Effector CD8-positive, alpha-beta T cell (primary cell): ENCODE results near the gene WIPF3.
"Not testable (repeated sequence)": the region's sequence is repeated elsewhere in the genome, so short reads cannot be mapped to it uniquely, and the experiment has no call there.

Experiments used
- DNase-seq: peaks from one replicate; lab custom pipeline; 2025; lab: John Stamatoyannopoulos, UW

The WIPF3 gene

GRCh38 chr7:29955075-29955792, 148.9 kb downstream of the WIPF3 start:
- no peak for DNase-seq

- no peak for DNase-seq
Measured at GRCh38 chr7:29955799-29956486, 149.6 kb downstream of the WIPF3 start.

GRCh38 chr7:29956487-29956836, 150.2 kb downstream of the WIPF3 start:
- no peak for DNase-seq

GRCh38 chr7:29957521-29958310, 151.4 kb downstream of the WIPF3 start:
- no peak for DNase-seq

GRCh38 chr7:29958667-29959358, 152.5 kb downstream of the WIPF3 start:
- no peak for DNase-seq

- DNase-seq = not testable (repeated sequence)
Measured at GRCh38 chr7:29961611-29962010, 155.3 kb downstream of the WIPF3 start.

GRCh38 chr7:29962035-29962434, 155.7 kb downstream of the WIPF3 start:
- DNase-seq = no peak

- no peak for DNase-seq
Measured at GRCh38 chr7:29965030-29965429, 158.7 kb downstream of the WIPF3 start.
